A673 (cell line): Measurements from ENCODE around the gene NGEF. TPM values are rescaled to one million over a fixed set of nuclear protein-coding genes. Genes with fewer than 3 reads are reported as not detected.

Experiments
- BruUV-seq: library from RNA; stranded (reverse); fragments of 400-500 nt; replicated peaks from 2 replicates; lab custom pipeline; 2021; lab: Mats Ljungman, UMichigan
- CTCF ChIA-PET: fragments of 300-600 bp; sonication (Branson Sonifier 250); formaldehyde crosslinking; loops from one replicate; lab custom pipeline; 2022; ENCODE audit warnings: antibody characterized with exemption; lab: Charles Lee
- POLR2A ChIA-PET: fragments of 300-600 bp; sonication (Branson Sonifier 250); formaldehyde crosslinking; loops from one replicate; lab custom pipeline; 2022; ENCODE audit warnings: antibody characterized with exemption; ENCODE audit not compliant: low non-redundant PET; lab: Charles Lee
- DNase-seq: peaks from one replicate; pipeline ENCODE4 v3.0.0-alpha.2; 2015; ENCODE audit warnings: low spot score
- H3K27ac ChIP-seq: fragments of 200-600 bp; sonication (generic); 2 replicates; pipeline ENCODE4 v1.5.1; 2016; ENCODE audit warnings: mixed run types, low read depth, mild to moderate bottlenecking, mixed read lengths, antibody characterized with exemption, low read length; ENCODE audit not compliant: poor library complexity, severe bottlenecking
- H3K27me3 ChIP-seq: fragments of 200-600 bp; sonication (generic); replicated peaks from 2 replicates; pipeline ENCODE4 v1.6.1; 2017; ENCODE audit warnings: mixed run types, low read depth, mild to moderate bottlenecking, mixed read lengths, antibody characterized with exemption, low read length; ENCODE audit not compliant: insufficient read depth, poor library complexity
- H3K36me3 ChIP-seq: fragments of 200-600 bp; sonication (generic); 2 replicates; pipeline ENCODE4 v1.6.1; 2016; ENCODE audit warnings: mixed run types, mild to moderate bottlenecking, mixed read lengths, antibody characterized with exemption, low read length; ENCODE audit not compliant: insufficient read depth, poor library complexity, severe bottlenecking
- H3K4me1 ChIP-seq: fragments of 200-600 bp; sonication (generic); 2 replicates; pipeline ENCODE4 v1.6.1; 2017; ENCODE audit warnings: mixed run types, mild to moderate bottlenecking, mixed read lengths, antibody characterized with exemption, low read length; ENCODE audit not compliant: insufficient read depth, poor library complexity, severe bottlenecking
- H3K4me3 ChIP-seq: fragments of 200-600 bp; sonication (generic); 2 replicates; pipeline ENCODE4 v1.5.1; 2016; ENCODE audit warnings: low read depth, mixed run types, mild to moderate bottlenecking, mixed read lengths, low read length; ENCODE audit not compliant: poor library complexity, severe bottlenecking
- H3K9me3 ChIP-seq: fragments of 200-600 bp; sonication (generic); 2 replicates; pipeline ENCODE4 v1.6.1; 2016; ENCODE audit warnings: mixed run types, low read depth, mild to moderate bottlenecking, mixed read lengths, antibody characterized with exemption, low read length; ENCODE audit not compliant: poor library complexity, severe bottlenecking
- EZH2 ChIP-seq: fragments of 200-600 bp; sonication (generic); IDR thresholded peaks from 2 replicates; pipeline ENCODE4 v1.6.1; 2017; ENCODE audit warnings: borderline replicate concordance, low read depth, mild to moderate bottlenecking, mixed read lengths, antibody characterized with exemption, low read length; ENCODE audit not compliant: poor library complexity, severe bottlenecking
- intact Hi-C: fragments of 100-400 bp; cut with micrococcal nuclease; formaldehyde crosslinking; loops from one replicate; pipeline ENCODE4 v1.10.0; 2022; ENCODE audit not compliant: unreplicated experiment
- total RNA-seq: library from RNA; stranded (reverse); gene quantifications from 2 replicates; pipeline ENCODE4 v1.2.3, GENCODE V29; 2021
- TF ChIP-seq, protein P1 (sequence below): fragments of 300-800, 200-600 bp; sonication (generic); conservative IDR thresholded peaks from 2 replicates; pipeline ENCODE4 v1.5.1; 2017; ENCODE audit warnings: low read depth, mild to moderate bottlenecking, antibody characterized with exemption, low read length, moderate library complexity, mixed read lengths

The NGEF gene
- total RNA-seq, 1 experiment from 2014 or later, result 0.69 TPM

DNA sequence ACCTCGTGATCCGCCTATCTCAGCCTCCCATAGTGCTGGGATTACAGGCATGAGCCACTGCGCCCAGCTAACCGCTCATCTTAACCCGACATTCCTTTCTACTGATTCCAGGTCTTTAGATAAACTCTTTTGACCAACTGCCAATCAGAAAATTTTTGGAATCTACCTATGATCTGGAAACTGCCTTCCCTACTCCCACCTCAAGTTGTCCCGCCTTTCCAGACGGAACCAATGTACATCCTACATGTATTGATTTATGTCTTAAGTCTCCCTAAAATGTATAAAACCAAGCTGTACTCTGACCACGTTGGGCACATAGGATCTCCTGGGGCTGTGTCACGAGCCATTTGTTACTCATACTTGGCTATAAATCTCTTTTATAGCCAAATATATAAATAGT, 16.3 kb upstream of the NGEF start:
- intact Hi-C loops, result loop anchor here (2.0 to 10.0 kb wide), 2 partner anchors 177 to 425 kb away; no protein-coding TSS in a partner anchor
- BruUV-seq, result no TSS peak

DNA sequence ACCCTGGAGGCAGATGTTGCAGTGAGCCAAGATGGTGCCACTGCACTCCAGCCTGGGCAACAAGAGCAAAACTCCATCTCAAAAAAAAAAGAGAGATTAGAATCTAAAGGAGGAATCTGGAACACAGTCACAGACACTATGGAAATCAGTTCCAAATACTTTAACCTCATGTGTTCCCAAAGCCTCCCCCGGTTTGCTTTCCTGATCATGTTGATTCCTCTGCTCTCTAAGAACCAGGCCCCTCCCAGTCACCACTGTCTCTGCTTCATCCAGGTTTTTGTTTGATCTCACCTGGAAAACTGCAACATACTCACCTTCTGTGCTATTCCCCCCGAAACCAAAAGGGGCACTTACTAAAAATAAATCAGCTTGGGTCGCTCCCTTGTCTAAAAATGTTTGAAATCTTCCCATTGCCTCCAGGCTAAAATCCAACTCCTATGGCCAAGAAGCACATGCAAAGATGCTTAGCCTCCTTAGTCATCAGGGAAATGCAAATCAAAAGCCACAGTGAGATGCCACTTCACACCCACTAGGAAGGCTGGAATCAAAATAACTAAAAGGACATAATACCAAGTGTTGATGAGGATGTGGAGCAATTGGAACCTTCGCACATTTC, 13.2 kb upstream of the NGEF start:
- no TSS peak for BruUV-seq
- ChIA-PET CTCF (no interaction called here), POLR2A (no interaction called here)
- no peak overlapping the region for H3K4me3 ChIP-seq
- no peak overlapping the region for H3K27ac ChIP-seq
- no peaks in the 10 kb centered on the region for H3K4me1 ChIP-seq
- TF ChIP-seq EZH2, result no peak
- TF ChIP-seq, protein P1, sequence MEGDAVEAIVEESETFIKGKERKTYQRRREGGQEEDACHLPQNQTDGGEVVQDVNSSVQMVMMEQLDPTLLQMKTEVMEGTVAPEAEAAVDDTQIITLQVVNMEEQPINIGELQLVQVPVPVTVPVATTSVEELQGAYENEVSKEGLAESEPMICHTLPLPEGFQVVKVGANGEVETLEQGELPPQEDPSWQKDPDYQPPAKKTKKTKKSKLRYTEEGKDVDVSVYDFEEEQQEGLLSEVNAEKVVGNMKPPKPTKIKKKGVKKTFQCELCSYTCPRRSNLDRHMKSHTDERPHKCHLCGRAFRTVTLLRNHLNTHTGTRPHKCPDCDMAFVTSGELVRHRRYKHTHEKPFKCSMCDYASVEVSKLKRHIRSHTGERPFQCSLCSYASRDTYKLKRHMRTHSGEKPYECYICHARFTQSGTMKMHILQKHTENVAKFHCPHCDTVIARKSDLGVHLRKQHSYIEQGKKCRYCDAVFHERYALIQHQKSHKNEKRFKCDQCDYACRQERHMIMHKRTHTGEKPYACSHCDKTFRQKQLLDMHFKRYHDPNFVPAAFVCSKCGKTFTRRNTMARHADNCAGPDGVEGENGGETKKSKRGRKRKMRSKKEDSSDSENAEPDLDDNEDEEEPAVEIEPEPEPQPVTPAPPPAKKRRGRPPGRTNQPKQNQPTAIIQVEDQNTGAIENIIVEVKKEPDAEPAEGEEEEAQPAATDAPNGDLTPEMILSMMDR, result no peak
- no peak for DNase-seq
- intact Hi-C loops, result loop anchor here (10.0 kb wide), 1 partner anchor 422 kb away; no protein-coding TSS in a partner anchor
- no peaks in the 10 kb centered on the region for H3K27me3 ChIP-seq
- no peaks in the 10 kb centered on the region for H3K36me3 ChIP-seq
- H3K9me3 ChIP-seq, result no peaks in the 10 kb centered on the region

More for the DNA sequence above, 16.3 kb upstream of the NGEF start:
- Histone ChIP-seq H3K9me3 (no peaks in the 10 kb centered on the region), H3K36me3 (no peaks in the 10 kb centered on the region), H3K4me1 (no peaks in the 10 kb centered on the region), H3K4me3 (no peak overlapping the region), H3K27me3 (no peaks in the 10 kb centered on the region), H3K27ac (no peak overlapping the region)
- CTCF ChIA-PET, result interaction anchor here (0.5 to 0.9 kb wide), 2 partner anchors 23 to 71 kb away, joined by 3 to 4 read pairs; no protein-coding TSS in a partner anchor
- POLR2A ChIA-PET, result no interaction called here
- no peak for DNase-seq
- TF ChIP-seq EZH2, result no peak
- TF ChIP-seq, protein P1, result no peak

DNA sequence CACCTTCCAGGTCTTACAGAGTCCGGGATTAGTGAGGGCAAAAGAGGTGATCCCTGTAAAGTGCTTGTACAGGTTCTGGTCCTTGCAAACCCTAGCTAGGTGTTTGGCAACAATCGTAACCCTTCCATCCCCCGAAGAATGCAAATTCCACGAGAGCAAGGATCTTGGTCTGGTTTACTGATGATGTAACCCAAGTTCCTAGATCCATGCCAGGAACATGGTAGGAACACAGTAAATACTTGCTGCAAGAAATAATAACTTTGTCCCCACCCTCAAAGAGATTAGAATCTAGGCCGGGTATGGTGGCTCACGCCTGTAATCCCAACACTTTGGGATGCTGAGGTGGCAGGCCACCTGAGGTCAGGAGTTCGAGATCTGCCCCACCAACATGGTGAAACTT, 12.7 kb upstream of the NGEF start:
- Histone ChIP-seq H3K27ac (no peak overlapping the region), H3K4me1 (no peaks in the 10 kb centered on the region), H3K4me3 (no peak overlapping the region), H3K27me3 (no peaks in the 10 kb centered on the region), H3K9me3 (no peaks in the 10 kb centered on the region), H3K36me3 (no peaks in the 10 kb centered on the region)
- ChIA-PET POLR2A (no interaction called here), CTCF (no interaction called here)
- BruUV-seq, result no TSS peak
- intact Hi-C loops, result loop anchor here (10.0 kb wide), 1 partner anchor 421 kb away; no protein-coding TSS in a partner anchor
- no peak for DNase-seq
- TF ChIP-seq, protein P1, result no peak
- TF ChIP-seq EZH2, result no peak
